ENCODE measurements around the gene ZCCHC2. TPM values are rescaled to one million over a fixed set of nuclear protein-coding genes. Genes with fewer than 3 reads are reported as not detected.

Gene ZCCHC2
- total and polyA plus RNA-seq, 2 of the 8 experiments (the other 6 are each of a cell fraction or from before 2014, with no cell fraction given) = 13.5 to 18.6 TPM

DNA sequence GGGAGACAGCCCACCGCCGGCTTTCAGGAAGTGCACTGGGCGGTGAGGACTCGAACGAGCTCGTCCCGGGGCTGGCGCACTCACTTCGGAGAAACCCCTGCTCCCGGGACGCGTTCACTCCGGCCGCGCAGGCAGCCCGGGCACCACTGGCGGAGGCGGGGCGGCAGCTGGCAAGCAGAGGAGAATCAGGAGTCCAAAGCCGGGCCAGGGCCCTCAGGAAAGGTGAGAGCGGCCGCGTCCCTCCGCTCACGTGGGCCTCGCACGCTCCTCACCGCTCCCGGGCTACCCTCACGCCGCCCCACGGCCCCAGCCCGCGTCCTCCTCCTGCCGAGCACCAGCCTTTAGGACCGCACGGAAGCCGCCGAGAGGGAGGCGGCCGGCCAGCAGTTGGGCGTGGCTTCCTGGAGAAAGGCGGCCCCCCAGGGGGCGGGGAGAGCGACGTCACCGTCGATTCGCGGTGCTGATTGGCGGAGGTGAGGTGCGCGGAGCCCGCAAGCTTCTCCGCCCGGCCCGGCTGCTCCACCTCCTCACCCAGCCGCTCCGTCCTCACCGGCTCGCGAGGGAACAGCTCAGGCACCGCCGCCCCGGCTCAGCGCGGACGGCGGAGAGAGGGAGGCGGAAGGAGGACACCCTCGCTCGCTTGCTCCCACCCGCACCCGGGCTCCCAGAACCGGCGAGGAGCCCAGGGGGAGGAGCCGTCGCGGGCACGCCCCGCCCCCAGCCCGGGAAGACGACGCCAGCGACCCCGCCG is at the start of gene ZCCHC2 (continued):
- no peak for TF ChIP-seq POU5F1 (IDR thresholded peaks at IDR 0.05; ENCODE audit: low read depth, low read length)
- TF ChIP-seq, protein P1, sequence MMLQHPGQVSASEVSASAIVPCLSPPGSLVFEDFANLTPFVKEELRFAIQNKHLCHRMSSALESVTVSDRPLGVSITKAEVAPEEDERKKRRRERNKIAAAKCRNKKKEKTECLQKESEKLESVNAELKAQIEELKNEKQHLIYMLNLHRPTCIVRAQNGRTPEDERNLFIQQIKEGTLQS (IDR thresholded peaks at IDR 0.05; ENCODE audit: insufficient read depth, low read depth, low read length) = no peak
- TF ChIP-seq ZNF274 (IDR thresholded peaks at IDR 0.05; ENCODE audit: borderline replicate concordance, extremely low read depth, low read length) = no peak
